Superior temporal gyrus (tissue), 1 donor: Measurements from ENCODE around the gene TCERG1.

Source experiments
- DNase-seq: peaks from one replicate; pipeline ENCODE4 v3.0.0-alpha.2; 2016; ENCODE audit errors: extremely low spot score

TCERG1 gene

GRCh38 chr5:146457431-146457830 is 10.3 kb downstream of the TCERG1 start:
- no peak for DNase-seq

- DNase-seq: no peak
Measured at GRCh38 chr5:146458894-146459293, 11.8 kb downstream of the TCERG1 start.

DNA sequence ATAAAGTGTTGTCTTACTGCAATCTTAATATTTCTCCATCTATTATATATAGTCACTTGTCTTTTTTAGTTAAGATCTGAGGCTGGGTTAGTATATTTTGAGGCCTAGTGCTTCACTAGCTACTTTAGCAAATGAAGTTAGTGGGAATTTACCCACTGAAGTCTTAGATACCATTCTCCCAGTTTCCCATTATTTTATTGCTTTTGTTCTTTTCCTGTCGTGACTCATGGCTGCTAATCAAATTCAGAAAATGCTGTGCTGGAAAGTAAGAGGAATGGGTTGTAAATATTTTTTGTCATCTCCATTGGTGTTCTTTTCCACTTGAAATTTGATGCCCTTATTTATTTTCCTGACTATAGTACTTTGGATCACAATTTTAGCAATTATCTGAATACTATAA is 14.2 kb downstream of the TCERG1 start:
- no peak for DNase-seq

DNA sequence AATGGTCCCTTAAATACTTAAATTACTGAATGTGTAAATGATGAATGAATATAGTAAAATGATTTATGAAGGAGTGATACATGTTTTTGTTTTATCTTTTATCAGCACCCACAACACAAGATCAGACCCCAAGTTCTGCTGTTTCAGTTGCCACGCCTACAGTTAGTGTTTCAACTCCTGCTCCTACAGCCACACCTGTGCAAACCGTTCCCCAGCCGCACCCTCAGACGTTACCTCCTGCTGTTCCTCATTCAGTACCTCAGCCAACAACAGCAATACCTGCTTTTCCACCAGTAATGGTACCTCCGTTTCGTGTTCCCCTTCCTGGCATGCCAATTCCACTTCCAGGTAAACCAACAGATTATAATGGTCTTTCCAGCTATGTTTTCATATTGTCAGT is 16.3 kb downstream of the TCERG1 start:
- no peak for DNase-seq

DNA sequence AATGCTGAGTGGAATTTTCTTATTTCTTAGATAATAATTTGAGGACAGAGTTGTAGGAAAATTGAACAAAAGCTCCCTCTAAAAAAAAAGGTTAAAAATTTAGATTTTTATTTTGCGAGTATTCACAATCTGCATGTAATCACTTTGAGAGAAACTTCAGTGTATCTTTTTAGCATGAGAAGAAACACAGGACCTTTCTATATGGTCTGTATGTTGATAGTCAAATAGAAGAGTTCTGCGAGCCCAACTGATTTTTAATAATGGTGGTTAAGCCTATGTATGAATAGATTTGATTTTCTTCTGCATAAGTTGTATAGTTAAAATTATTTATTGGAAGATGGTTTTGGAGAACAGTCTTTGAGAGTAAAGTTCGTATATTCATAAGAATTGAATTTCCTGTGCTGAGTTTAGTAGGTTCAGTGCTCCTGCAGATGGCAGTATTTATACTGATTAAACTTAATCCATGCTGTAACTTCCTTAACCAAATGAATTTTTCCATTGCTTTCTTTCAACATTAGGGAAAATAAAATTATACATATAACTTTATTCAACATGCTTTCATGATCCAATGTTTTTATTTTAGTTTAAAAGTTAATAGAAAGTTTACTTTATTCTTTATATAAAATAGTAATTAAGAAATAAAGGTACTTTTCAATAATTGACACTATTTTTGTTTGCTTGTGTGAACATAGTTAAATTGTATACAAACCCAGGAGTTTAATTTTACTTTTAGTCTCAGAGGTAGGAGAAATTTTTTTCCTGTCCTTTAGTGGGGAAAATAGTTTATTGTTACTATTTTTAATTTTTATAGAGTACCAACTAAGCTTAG is 19.6 kb downstream of the TCERG1 start:
- peak; percentile 65 for DNase-seq

DNA sequence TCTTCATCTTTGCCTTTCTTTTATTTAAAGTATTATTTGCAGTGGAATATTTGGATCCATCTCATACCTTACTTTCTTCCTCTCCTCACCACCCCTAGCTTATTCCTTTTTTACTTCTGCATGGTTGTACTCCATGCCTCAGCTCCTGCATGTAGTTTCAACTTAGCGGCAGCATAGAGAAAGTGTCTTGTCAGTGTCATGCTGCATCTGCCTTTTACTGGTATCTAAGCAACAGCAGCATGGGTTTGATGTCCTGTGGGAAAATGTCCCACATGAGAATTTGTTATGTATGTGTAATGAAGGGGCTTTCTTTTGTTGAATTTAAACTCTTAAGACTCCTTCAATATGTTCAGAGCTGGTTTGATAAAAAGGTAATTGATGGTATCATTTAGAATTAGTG is 20.6 kb downstream of the TCERG1 start:
- DNase-seq: no peak

- DNase-seq: no peak
Measured at GRCh38 chr5:146474065-146474464, 26.9 kb downstream of the TCERG1 start.

- DNase-seq: no peak
Measured at GRCh38 chr5:146475190-146475780, 28.2 kb downstream of the TCERG1 start.

DNA sequence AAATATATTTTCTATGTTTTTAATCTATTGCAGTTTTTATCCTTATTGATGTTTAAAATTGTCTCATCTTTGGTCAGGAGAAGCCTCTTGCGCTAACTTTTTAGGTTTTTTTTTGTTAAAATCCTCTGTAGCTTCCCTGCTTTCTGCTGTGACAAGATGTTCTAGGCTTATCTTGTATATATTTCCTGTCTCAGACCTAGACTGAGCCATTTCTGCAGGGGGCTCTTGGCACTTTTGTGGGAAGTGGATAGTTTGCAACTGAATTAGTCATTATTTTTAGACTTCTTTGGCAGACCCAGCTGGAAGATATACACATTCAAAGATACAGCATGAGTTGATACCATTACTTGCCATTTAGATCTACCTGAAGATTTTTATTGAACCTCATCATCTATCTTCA is 28.8 kb downstream of the TCERG1 start:
- DNase-seq: no peak

- DNase-seq: no peak
Measured at GRCh38 chr5:146482775-146483174, 35.6 kb downstream of the TCERG1 start.

GRCh38 chr5:146484714-146485391 is 37.7 kb downstream of the TCERG1 start:
- no peak for DNase-seq

- DNase-seq: no peak
Measured at GRCh38 chr5:146490089-146490843, 43.1 kb downstream of the TCERG1 start.

DNA sequence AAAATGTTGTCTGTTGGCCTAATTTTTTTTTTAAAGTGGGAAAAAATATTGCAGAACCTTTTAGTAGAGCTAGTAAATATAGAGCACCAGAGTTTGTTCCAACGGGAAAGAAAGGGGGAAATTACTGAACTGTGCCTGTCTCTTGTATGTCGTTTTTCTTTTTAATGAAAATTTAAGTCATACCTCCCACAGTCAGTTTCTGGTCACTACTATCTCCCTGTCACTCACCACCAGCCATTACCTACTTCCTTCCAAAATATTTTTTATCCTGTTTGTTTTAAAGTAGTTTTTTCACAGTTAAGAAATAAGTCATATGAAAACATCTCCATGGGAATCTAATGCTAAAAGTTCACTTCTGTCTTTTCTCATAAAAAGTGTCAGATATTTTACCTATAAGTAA is 47.5 kb downstream of the TCERG1 start:
- DNase-seq: no peak

DNA sequence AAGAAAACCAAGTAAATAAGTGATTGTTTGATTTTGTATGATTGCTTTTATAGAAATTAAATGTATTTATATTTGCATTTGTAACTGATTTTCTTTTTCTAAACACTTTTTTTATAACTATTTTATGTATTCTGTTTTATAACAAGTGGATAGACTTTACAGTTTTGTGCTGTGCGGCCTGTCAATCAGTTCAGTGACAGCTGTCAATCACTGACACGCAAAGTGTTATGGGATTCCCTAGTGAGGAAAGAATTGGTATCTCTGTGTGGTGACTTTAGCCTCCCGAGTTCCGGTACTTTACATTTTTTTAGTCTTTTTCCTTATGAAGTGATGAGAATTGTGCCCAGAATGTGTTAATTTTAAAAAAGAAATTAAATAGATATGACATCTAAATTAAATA is 52.5 kb downstream of the TCERG1 start:
- DNase-seq: no peak

- no peak for DNase-seq
Measured at GRCh38 chr5:146507428-146507827, 60.3 kb downstream of the TCERG1 start.

- DNase-seq: no peak
Measured at GRCh38 chr5:146510559-146511125, 63.5 kb downstream of the TCERG1 start.

DNA sequence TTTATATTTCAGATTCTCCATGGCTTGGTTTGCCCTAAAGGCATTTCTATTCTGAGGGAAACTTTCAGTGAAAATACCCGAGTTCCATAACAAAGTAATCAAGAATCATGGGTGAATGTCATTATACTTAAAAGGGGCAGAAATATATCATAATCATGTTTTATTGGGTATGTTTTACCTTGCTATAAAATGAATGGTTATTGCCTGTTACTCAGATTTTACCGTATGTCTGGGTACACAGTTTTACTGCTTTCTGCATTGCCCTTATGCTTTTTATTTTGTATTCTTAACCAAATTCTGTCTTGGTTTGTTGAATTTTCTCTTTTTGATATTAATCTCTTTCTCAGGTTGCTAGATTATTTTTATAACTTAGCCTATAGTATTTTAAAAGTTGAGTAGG is 66.3 kb downstream of the TCERG1 start:
- DNase-seq: no peak

DNA sequence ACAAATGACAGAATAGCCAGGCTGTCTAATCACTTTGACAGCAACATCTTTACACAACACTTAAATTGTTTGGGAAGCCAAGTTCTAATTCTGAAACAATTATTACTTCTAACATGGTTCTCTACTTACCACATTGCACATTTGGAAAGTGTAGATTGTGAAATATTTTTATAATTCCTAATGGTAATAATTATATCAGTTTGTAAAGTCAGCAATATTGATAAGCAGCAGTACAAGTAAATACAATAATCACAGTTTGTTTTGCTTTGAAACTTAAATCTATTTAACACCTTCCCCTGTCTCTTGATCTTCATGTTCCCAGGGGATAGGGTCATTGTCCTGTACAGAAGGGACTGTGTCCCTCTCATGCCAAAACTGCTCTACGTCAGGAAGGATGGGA is 67.4 kb downstream of the TCERG1 start:
- DNase-seq: no peak

DNA sequence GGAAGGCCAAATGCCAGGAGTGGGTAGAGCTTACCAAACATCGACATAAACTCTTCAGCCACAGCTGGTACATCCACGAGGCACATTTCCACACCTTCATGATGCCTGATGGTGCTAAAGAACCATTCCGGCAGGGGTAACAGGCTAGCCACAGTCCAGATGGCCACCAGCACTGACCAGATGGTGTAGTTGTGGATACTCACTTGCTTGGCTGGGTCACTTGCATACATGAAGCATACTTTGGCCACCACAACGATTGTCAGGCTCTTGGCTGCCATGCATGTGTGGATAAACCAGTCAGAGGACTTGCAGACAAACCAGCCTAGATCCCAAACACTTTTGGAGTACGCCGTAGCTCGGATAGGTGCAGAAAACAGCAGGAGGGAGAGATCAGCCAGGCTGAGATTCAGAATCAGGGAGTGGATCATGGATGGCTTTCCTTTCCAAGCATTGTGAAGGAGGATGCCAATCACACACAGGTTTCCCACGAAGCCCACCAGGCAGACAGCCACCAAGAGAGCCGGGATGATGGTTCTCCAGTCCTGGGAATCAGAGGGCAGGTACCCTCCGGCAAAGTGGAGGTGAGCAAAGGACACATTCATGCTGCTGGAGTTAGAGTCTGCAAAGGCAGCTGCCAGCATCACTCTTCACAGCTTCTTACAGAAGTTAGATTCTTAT is 68.5 kb downstream of the TCERG1 start:
- peak; percentile 45 for DNase-seq

DNA sequence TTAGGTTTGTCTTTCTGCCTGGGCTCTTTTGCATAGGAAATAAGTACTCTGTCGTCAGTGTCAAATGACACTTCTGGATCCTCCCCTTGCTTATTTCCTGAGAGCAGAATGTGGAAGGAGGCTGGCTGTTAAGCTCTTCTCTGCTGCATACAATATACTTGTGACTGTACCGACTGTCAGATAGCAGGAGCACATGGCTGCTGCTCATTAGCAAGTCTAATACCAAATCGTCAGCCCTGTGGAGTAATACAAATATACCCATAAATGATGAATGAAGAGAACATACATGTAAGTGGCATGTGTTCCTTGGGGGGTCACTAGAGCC is 69.0 kb downstream of the TCERG1 start, which contains the start of gene GPR151:
Gene GPR151 (minus strand): TSS at position 40 of the 325 bp plus-strand sequence. CDS start 77 bp downstream, outside the sequence.
- peak; percentile 40 for DNase-seq

- no peak for DNase-seq
Measured at GRCh38 chr5:146519554-146519953, 72.4 kb downstream of the TCERG1 start.
